Measurements from ENCODE around the gene KRT9.
"Not testable (repeated sequence)": the region's sequence is repeated elsewhere in the genome, so short reads cannot be mapped to it uniquely, and the experiment has no call there.

Gene KRT9

GRCh38 chr17:41578538-41578937 is 6.7 kb upstream of the KRT9 start:
- no peak for DNase-seq

- not testable (repeated sequence) for DNase-seq
Observed at GRCh38 chr17:41576740-41577139, 4.9 kb upstream of the KRT9 start.

GRCh38 chr17:41575336-41575735 is 3.5 kb upstream of the KRT9 start:
- no peak for DNase-seq

- DNase-seq, result no peak
Observed at GRCh38 chr17:41567317-41567716, 4.5 kb downstream of the KRT9 start.

GRCh38 chr17:41565338-41565737 is 6.5 kb downstream of the KRT9 start:
- no peak for DNase-seq

GRCh38 chr17:41563607-41564170 is 8.2 kb downstream of the KRT9 start:
- no peak for DNase-seq

GRCh38 chr17:41561554-41561953 is 10.3 kb downstream of the KRT9 start:
- no peak for DNase-seq

- no peak for DNase-seq
Observed at GRCh38 chr17:41559548-41559947, 12.3 kb downstream of the KRT9 start.

- no peak for DNase-seq
Observed at GRCh38 chr17:41556931-41557330, 14.9 kb downstream of the KRT9 start.

GRCh38 chr17:41556306-41556705 is 15.6 kb downstream of the KRT9 start:
- DNase-seq, result no peak

GRCh38 chr17:41555105-41555887 is 16.6 kb downstream of the KRT9 start:
- DNase-seq, result peak; percentile 83

- no peak for DNase-seq
Observed at GRCh38 chr17:41553987-41554680, 17.7 kb downstream of the KRT9 start.

- no peak for DNase-seq
Observed at GRCh38 chr17:41553176-41553575, 18.7 kb downstream of the KRT9 start.

- DNase-seq, result no peak
Observed at GRCh38 chr17:41552455-41552854, 19.4 kb downstream of the KRT9 start.

- DNase-seq, result no peak
Observed at GRCh38 chr17:41551365-41551764, 20.5 kb downstream of the KRT9 start.

GRCh38 chr17:41549596-41550039 is 22.2 kb downstream of the KRT9 start:
- DNase-seq, result peak; percentile 76

- peak; percentile 97 for DNase-seq
Observed at GRCh38 chr17:41548844-41549595, 22.8 kb downstream of the KRT9 start.

- DNase-seq, result peak; percentile 93
Observed at GRCh38 chr17:41547921-41548843, 23.7 kb downstream of the KRT9 start.

GRCh38 chr17:41547378-41547841 is 24.4 kb downstream of the KRT9 start:
- DNase-seq, result peak; percentile 75

- DNase-seq, result no peak
Observed at GRCh38 chr17:41546819-41547218, 25.0 kb downstream of the KRT9 start.

- DNase-seq, result no peak
Observed at GRCh38 chr17:41545829-41546410, 25.9 kb downstream of the KRT9 start.

GRCh38 chr17:41544935-41545334 is 26.9 kb downstream of the KRT9 start:
- DNase-seq, result no peak

All from islet precursor cell (in vitro differentiated cells).